ENCODE measurements around the gene ABAT. TPM values are rescaled to one million over a fixed set of nuclear protein-coding genes. Genes with fewer than 3 reads are reported as not detected.

Gene ABAT
- total RNA-seq, 1 donor from 2014 or later = 23.3 TPM

DNA sequence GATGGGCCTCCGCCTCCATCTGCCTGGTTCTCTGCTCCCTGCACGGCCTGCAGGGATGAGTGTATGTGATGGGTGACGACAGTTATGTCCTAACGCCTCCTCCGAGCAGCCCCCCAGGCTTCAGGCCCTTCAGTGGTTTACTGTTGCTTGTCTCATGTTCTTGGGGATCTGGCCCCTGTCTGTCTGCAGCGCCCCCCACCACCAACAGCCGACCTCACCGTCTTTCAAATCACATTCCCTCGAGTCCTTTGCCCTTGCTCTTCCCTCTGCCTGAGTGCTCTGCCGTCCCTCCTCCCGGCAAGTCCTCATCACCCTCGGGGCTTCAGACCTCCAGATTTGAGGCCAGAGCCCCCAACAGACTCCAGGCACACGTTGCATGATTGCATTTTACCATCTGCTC is 34.7 kb upstream of the ABAT start:
- Mint-ChIP-seq H3K27me3 (ENCODE audit: low read depth, unreplicated experiment) (no peaks in the 10 kb centered on the region), H3K9me3 (ENCODE audit: unreplicated experiment) (no peaks in the 10 kb centered on the region), H3K27ac (ENCODE audit: unreplicated experiment) (no peak overlapping the region), H3K4me1 (ENCODE audit: low read depth, unreplicated experiment) (no peaks in the 10 kb centered on the region), H3K4me3 (ENCODE audit: unreplicated experiment) (no peak overlapping the region), H3K36me3 (ENCODE audit: low read depth, unreplicated experiment) (peaks cover 20% of the 10 kb centered on the region)
- H3K9ac ChIP-seq (ENCODE audit: low read length) = no peak overlapping the region
- H4K20me1 ChIP-seq (ENCODE audit: insufficient read depth, low read length) = peaks cover 34% of the 10 kb centered on the region
- no peaks in the 10 kb centered on the region for H3K27me3 ChIP-seq (ENCODE audit: insufficient read depth, low read length)
- no peak overlapping the region for H2AFZ ChIP-seq (ENCODE audit: low read depth, low read length)
- H3K36me3 ChIP-seq (ENCODE audit: insufficient read depth, low read length) = peaks cover 36% of the 10 kb centered on the region
- DNase-seq (ENCODE audit: low read depth) = no peak
- no peak overlapping the region for H3K27ac ChIP-seq (ENCODE audit: low read depth, low read length)
- no peaks in the 10 kb centered on the region for H3K4me1 ChIP-seq (ENCODE audit: insufficient read depth, low read length)
- H3K79me2 ChIP-seq (ENCODE audit: insufficient read depth, low read length) = peaks cover 2% of the 10 kb centered on the region
- TF ChIP-seq CTCF (IDR thresholded peaks at IDR 0.05; ENCODE audit: insufficient read depth, low read depth, low read length) = no peak
- TF ChIP-seq EZH2 (IDR thresholded peaks at IDR 0.05; ENCODE audit: insufficient read depth, low read length) = no peak
- FAIRE-seq = no peak
- no peak overlapping the region for H3K4me2 ChIP-seq (ENCODE audit: low read length)
- no peaks in the 10 kb centered on the region for H3K9me3 ChIP-seq (ENCODE audit: insufficient read depth, low read depth, low read length)
- no peak overlapping the region for H3K4me3 ChIP-seq (ENCODE audit: insufficient read depth, low read depth, low read length)

DNA sequence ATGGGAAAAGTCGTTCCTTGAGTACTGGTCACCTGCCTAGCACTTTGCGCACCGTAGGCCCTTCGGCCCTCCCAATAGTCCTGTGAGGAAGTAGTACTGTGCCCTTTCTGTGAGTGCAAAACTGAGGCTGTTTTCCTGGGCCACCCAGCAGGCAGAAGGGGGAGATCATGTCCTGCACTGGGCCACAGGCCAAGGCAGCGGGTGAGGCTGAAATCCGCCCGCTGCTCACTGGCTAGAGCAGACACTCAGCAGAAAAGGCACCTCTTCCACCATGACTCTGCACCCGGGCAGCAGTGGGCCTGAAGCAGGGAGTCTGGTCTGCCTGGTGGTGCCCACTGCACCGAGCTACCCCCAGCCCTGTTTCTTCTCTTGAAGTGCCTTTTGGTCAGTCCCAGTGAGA is 32.7 kb upstream of the ABAT start:
- Histone ChIP-seq H4K20me1 (ENCODE audit: insufficient read depth, low read length) (peaks cover 22% of the 10 kb centered on the region), H3K9ac (ENCODE audit: low read length) (no peak overlapping the region), H3K4me3 (ENCODE audit: insufficient read depth, low read depth, low read length) (no peak overlapping the region), H3K79me2 (ENCODE audit: insufficient read depth, low read length) (peaks cover 2% of the 10 kb centered on the region), H2AFZ (ENCODE audit: low read depth, low read length) (no peak overlapping the region), H3K4me2 (ENCODE audit: low read length) (no peak overlapping the region), H3K4me1 (ENCODE audit: insufficient read depth, low read length) (no peaks in the 10 kb centered on the region), H3K36me3 (ENCODE audit: insufficient read depth, low read length) (peaks cover 37% of the 10 kb centered on the region), H3K9me3 (ENCODE audit: insufficient read depth, low read depth, low read length) (no peaks in the 10 kb centered on the region), H3K27ac (ENCODE audit: low read depth, low read length) (no peak overlapping the region), H3K27me3 (ENCODE audit: insufficient read depth, low read length) (no peaks in the 10 kb centered on the region)
- DNase-seq (ENCODE audit: low read depth) (no peak), FAIRE-seq (no peak)
- Mint-ChIP-seq H3K27me3 (ENCODE audit: low read depth, unreplicated experiment) (no peaks in the 10 kb centered on the region), H3K27ac (ENCODE audit: unreplicated experiment) (no peak overlapping the region), H3K4me3 (ENCODE audit: unreplicated experiment) (no peak overlapping the region), H3K9me3 (ENCODE audit: unreplicated experiment) (no peaks in the 10 kb centered on the region), H3K4me1 (ENCODE audit: low read depth, unreplicated experiment) (no peaks in the 10 kb centered on the region), H3K36me3 (ENCODE audit: low read depth, unreplicated experiment) (peaks cover 25% of the 10 kb centered on the region)
- no peak for TF ChIP-seq CTCF (IDR thresholded peaks at IDR 0.05; ENCODE audit: insufficient read depth, low read depth, low read length)

- no peak overlapping the region for H2AFZ ChIP-seq (ENCODE audit: low read depth, low read length)
- peaks cover 2% of the 10 kb centered on the region for H3K79me2 ChIP-seq (ENCODE audit: insufficient read depth, low read length)
- Mint-ChIP-seq H3K36me3 (ENCODE audit: low read depth, unreplicated experiment) (peaks cover 29% of the 10 kb centered on the region), H3K9me3 (ENCODE audit: unreplicated experiment) (no peaks in the 10 kb centered on the region), H3K27ac (ENCODE audit: unreplicated experiment) (no peak overlapping the region), H3K4me1 (ENCODE audit: low read depth, unreplicated experiment) (no peaks in the 10 kb centered on the region), H3K4me3 (ENCODE audit: unreplicated experiment) (no peak overlapping the region), H3K27me3 (ENCODE audit: low read depth, unreplicated experiment) (no peaks in the 10 kb centered on the region)
- no peak overlapping the region for H3K27ac ChIP-seq (ENCODE audit: low read depth, low read length)
- H3K4me3 ChIP-seq (ENCODE audit: insufficient read depth, low read depth, low read length) = no peak overlapping the region
- H3K9ac ChIP-seq (ENCODE audit: low read length) = no peak overlapping the region
- H4K20me1 ChIP-seq (ENCODE audit: insufficient read depth, low read length) = peaks cover 18% of the 10 kb centered on the region
- DNase-seq (ENCODE audit: low read depth) (no peak), FAIRE-seq (no peak)
- H3K27me3 ChIP-seq (ENCODE audit: insufficient read depth, low read length) = no peaks in the 10 kb centered on the region
- TF ChIP-seq EZH2 (IDR thresholded peaks at IDR 0.05; ENCODE audit: insufficient read depth, low read length) (no peak), CTCF (IDR thresholded peaks at IDR 0.05; ENCODE audit: insufficient read depth, low read depth, low read length) (no peak)
- no peak overlapping the region for H3K4me2 ChIP-seq (ENCODE audit: low read length)
- H3K36me3 ChIP-seq (ENCODE audit: insufficient read depth, low read length) = peaks cover 34% of the 10 kb centered on the region
- no peaks in the 10 kb centered on the region for H3K4me1 ChIP-seq (ENCODE audit: insufficient read depth, low read length)
- no peaks in the 10 kb centered on the region for H3K9me3 ChIP-seq (ENCODE audit: insufficient read depth, low read depth, low read length)
Measured at GRCh38 chr16:8642146-8642545, 32.3 kb upstream of the ABAT start.
